ENCODE measurements around the gene IFIT1B.

IFIT1B gene

GRCh38 chr10:89414879-89415821, 37.3 kb downstream of the IFIT1B start:
- DNase-seq: peak; percentile 68

- no peak for DNase-seq
Observed at GRCh38 chr10:89416465-89416864, 38.6 kb downstream of the IFIT1B start.

- DNase-seq: no peak
Observed at GRCh38 chr10:89419548-89419947, 41.7 kb downstream of the IFIT1B start.

- no peak for DNase-seq
Observed at GRCh38 chr10:89421018-89421476, 43.2 kb downstream of the IFIT1B start.

GRCh38 chr10:89425000-89425399, 47.1 kb downstream of the IFIT1B start:
- DNase-seq: no peak

- peak; percentile 54 for DNase-seq
Observed at GRCh38 chr10:89426230-89426868, 48.5 kb downstream of the IFIT1B start.

GRCh38 chr10:89427629-89428028, 49.8 kb downstream of the IFIT1B start:
- DNase-seq: no peak

- no peak for DNase-seq
Observed at GRCh38 chr10:89428877-89429276, 51.0 kb downstream of the IFIT1B start.

- no peak for DNase-seq
Observed at GRCh38 chr10:89431977-89432376, 54.1 kb downstream of the IFIT1B start.
